Activated CD8-positive, alpha-beta memory T cell treated with anti-CD3 and anti-CD28 coated beads, Interleukin-2, amount 50 U/mL, for 4 hours (primary cell): ENCODE measurements around the gene BPIFA3.

Experiments
- DNase-seq: peaks from one replicate; pipeline ENCODE4 v3.0.0-alpha.2; 2020

BPIFA3 gene

GRCh38 chr20:33229843-33230242 is 12.7 kb downstream of the BPIFA3 start:
- no peak for DNase-seq

DNA sequence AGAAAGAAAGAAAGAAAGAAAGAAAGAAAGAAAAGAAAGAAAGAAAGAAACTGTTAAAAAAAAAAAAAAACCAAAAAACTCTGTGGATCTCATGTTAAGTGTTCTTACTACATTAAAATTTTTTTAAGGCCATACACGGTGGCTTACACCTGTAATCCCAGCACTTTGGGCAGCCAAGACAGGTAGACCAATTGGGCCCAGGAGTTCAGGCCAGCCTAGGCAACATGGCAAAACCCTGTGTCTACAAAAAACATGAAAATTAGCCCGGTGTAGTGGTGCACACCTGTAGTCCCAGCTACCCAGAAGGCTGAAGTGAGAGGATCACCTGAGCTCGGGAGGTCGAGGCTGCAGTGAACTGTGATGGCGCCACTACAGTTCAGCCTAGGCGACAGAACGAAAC is 14.1 kb downstream of the BPIFA3 start:
- no peak for DNase-seq

GRCh38 chr20:33232486-33233072 is 15.4 kb downstream of the BPIFA3 start:
- DNase-seq = no peak

GRCh38 chr20:33233129-33233774 is 16.1 kb downstream of the BPIFA3 start:
- DNase-seq = no peak

- no peak for DNase-seq
Observed at GRCh38 chr20:33234050-33234449, 16.9 kb downstream of the BPIFA3 start.

DNA sequence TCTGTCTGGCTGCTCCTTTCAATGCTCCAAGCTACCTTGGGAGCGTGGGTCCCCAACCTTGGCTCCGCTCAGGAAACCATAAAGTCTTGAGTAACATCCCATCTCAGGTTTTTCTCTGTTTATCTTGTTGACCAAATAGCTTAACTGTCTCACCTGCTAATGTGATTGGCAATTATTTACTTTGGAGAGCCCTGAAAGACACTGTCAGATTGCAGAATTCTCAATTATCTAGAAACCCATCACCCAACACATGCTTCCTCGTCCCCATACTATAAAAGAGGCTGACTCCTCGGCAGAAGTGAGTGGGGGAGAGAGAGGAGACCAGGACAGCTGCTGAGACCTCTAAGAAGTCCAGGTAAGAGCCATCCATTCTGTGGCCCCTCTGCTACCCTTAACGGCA is 18.5 kb downstream of the BPIFA3 start, which contains the start of gene BPIFA1:
BPIFA1 (plus strand) TSS at position 301 of the 400 bp plus-strand sequence. CDS start 1,716 bp downstream, outside the sequence.
- DNase-seq = no peak

DNA sequence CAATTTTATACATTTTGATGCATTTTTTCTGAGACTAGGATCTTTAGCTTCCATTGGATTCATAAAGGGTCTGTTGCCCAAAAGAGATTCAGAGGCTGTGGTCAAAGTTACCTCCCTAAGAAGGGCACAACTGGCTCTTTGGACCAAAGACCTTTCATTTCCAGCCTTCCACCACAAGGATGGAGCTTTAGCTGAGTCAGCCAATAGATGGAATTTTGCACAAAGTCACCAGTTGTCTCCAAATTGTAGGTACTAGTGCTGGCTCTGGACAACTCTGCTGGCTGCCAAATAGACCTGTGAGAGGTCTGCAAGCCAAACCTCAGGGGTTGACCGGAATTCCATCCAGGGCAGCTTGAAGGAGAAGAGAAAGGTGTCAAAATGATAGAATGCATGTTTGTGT is 19.2 kb downstream of the BPIFA3 start:
- DNase-seq = no peak

DNA sequence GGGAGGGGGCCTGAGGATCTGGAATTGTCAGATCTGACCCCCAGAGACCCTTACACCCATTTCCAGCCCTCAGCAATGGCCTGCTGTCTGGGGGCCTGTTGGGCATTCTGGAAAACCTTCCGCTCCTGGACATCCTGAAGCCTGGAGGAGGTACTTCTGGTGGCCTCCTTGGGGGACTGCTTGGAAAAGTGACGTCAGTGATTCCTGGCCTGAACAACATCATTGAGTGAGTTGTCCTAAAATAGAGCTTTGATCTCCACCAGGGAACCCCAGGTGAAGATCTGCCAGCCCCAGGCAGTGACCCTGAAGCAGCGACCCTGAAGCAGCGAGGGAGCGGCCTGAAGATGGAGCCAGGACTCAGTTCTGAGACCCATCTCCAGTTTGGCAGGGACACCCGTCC is 20.8 kb downstream of the BPIFA3 start:
- no peak for DNase-seq

GRCh38 chr20:33239418-33239817 is 22.3 kb downstream of the BPIFA3 start:
- DNase-seq = no peak

DNA sequence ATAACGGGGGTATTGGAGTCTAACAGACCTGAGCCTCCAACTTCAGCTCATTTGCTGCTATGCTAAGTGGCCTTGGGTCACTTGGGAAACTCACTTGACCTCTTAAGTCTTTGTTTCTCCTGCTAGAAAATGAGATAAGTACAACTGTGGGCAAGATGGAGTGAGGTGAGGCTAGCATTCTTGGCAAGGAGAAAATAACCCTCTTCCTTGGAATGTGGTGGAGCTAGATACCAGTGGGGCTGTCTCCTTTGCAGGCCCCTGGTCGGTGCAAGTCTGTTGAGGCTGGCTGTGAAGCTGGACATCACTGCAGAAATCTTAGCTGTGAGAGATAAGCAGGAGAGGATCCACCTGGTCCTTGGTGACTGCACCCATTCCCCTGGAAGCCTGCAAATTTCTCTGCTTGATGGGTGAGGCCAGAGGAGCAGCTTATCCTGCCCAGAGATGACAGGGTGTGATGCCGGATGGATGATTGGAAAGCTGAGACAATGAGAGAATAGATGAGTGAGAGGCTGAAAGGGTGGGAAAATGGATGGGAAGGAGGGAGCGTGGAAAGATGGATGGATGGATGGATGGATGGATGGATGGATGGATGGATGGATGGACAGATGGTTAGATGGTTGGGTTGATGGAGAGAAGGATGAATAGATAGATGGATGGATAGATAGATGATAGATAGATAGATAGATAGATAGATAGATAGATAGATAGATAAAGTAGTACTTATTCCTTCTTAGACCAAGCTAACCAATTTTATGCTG is 23.0 kb downstream of the BPIFA3 start:
- no peak for DNase-seq

DNA sequence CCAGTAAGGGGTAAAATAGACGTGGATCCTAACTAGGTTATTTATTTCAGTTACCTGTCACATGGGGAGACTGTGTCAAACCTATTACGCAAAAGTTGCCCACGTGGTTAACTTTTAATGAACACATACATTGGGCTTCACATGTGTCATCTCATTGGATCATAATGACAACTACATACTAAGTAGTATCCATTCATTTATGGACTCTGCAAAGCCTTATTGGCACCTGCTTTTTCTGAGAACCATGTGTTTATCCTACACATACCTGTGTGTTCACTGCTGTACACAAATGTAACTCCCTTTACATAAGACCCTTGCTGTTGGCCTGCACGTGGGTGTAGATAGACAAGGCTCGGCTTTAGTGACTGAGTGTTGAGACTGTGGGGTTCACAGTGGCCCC is 23.8 kb downstream of the BPIFA3 start:
- DNase-seq = no peak

- no peak for DNase-seq
Observed at GRCh38 chr20:33242319-33243100, 25.4 kb downstream of the BPIFA3 start.

- DNase-seq = no peak
Observed at GRCh38 chr20:33246077-33246476, 28.9 kb downstream of the BPIFA3 start.

DNA sequence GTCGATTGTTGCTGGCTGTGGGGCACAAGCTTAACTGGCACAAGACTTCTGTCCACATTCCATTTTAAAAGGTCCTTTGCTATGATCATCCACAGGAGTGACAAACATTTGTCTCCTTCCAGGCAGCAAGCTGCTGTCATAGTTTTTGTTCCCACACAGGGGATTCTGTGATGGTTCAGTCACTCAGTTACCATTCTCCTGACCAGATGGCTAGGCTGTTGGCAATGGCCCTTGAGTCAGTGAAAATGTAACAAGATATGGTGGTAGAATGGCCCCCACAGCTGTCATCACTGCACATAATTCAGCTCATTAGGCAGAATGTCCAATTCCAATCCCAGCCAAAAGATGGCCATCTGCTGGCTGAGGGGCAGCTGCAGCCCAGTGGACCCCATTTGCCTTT is 32.3 kb downstream of the BPIFA3 start:
- DNase-seq = no peak

DNA sequence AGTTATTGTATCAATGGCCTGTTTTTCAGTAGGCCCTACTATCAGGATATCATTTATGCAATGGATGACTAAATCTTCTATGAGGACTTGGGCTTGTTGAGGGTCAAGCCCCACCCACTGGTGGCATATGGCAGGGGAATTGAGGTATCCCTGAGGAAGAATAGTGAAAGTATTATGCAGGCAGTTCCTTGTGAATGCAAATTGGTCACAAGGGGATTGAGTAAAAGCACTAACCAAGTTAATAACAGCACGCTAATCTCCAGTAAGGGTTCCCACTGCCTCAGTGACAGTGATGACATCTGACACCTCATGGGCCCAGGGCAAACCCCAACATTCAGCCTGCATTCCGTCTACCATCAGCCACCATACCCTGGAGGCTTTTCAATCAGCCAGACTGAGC is 33.5 kb downstream of the BPIFA3 start:
- DNase-seq = no peak

DNA sequence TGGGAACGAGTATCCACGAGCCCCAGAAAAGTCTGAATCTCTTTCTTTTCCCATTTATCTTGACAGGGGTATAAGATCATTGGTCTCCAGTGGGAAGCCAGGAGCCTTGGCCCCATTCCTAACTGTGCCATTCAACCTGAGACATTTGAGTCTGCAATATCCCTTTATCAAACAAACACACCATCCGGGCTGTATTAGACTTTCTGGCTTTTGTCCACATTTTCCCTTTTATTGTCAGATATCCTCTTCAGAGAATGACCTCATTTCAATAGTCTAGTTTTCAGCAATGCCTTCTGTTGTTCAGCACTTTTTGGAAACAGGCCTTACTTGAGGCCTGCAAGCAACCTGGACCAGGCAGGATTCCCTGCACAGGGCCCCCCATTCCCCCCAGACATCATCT is 34.3 kb downstream of the BPIFA3 start:
- DNase-seq = no peak

- DNase-seq = no peak
Observed at GRCh38 chr20:33252460-33252859, 35.3 kb downstream of the BPIFA3 start.

DNA sequence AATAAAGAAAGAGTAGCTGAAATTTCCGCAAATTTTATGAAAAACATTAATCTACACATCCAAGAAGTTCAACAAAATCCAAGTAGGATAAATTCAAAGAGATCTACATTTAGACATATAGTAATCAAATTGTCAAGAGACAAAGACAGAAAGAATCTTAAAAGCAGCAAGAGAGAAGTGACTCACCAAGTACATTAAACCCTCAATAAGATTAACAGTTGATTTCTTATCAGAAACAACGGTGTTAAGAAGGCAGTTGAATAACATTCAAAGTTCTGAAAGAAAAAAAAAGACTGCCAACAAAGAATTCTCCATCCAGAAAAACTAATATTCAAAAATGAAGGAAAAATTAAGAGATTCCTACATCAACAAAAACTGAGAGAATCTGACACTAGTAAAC is 37.9 kb downstream of the BPIFA3 start:
- DNase-seq = no peak

DNA sequence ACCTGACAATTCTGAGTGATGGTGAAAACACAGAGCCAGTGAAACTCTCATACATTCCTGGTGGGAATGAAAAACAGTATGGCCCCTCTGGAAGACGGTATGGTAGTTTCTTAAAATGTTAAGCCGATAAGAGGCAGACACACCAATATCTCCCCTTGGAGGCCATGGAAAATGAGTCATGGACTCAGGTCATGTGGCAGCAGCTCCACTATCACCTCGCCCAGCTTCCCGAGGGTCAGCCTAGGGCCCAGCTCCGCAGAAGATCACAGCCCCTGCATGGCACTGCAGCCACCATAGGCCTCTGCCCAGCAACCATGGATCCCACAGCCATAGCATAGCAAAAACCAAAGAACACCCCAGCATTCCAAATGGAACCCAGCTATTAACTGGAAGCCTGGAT is 40.1 kb downstream of the BPIFA3 start:
- DNase-seq = no peak

DNA sequence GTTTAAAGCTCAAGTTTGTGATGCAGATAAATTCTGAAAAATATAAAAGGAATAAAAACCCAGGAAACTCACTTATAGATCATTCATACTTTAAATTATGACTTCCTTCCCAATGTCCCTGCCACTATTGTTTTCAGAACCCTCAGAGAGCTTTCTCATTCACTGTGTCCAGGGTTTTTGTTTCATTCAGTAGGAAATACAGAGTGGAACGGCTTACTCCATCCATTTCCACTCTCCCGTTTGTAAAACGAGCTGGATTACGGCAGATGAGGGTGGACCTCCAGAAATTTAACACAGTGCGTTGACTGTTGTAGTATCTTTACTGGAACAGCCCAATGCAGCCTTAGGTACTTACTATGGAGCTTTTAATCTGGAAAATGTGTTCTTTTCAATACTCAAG is 42.2 kb downstream of the BPIFA3 start:
- no peak for DNase-seq

GRCh38 chr20:33261465-33261864 is 44.3 kb downstream of the BPIFA3 start:
- no peak for DNase-seq

DNA sequence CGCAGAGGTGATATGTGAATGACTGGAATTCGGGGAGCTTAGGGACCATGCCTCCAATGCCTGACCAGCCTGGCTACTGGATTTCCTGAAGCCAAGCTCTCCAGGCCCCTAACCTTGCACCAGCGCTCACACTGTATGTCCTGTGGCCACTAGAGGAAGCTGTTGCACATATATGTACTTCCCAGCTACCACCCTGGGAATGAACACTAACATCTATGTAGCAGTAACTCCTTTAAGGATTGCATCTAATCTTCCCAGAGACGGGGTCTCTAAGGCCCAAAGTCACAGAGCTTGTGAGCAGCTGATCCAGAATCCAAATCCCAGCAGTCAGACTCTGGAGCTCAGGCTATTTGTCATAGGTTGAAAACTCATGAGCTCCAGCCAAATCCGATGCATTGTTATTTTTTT is 45.5 kb downstream of the BPIFA3 start:
- DNase-seq = no peak

DNA sequence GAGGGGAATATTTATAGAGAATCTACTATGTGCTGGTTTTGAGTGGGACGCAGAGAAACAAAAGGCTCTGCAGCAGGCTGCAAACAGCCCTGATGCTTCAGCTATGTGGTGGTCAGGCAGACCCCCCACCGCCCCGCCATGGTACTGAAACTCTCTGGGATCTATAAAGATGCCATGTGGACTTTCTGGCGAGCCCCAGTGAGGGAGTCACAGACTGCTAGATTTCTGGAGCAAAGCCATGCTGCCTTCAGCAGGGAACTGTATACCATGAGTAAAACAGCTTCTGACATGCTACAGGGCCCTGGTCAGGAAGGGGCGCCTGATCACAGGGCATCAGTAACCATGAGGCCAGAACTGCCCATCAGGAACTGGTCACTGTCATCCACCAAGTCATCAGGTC is 46.6 kb downstream of the BPIFA3 start:
- DNase-seq = no peak

- no peak for DNase-seq
Observed at GRCh38 chr20:33267701-33268100, 50.5 kb downstream of the BPIFA3 start.
